Measurements from ENCODE around the gene SPSB1. TPM values are rescaled to one million over a fixed set of nuclear protein-coding genes. Genes with fewer than 3 reads are reported as not detected.

Gene SPSB1
- total and polyA plus RNA-seq, 2 experiments from 2014 or later: 2.4 to 6.8 TPM

DNA sequence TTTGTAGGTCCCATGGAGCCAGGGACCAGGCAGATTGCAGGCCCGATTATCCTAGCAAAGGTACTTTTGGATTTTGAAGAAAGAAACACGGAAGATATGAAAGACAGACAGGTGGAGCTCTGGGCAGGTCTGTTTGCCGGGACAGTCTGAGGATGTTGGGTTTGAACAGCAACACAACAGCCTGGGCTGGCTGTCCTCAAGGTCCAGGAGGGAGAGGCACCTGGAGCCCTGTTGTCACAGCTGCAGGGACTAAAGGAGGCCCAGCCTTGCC is 43.5 kb upstream of the SPSB1 start:
- no peaks in the 10 kb centered on the region for H3K36me3 ChIP-seq (ENCODE audit: insufficient read depth)
- H3K9me3 Mint-ChIP-seq: no peaks in the 10 kb centered on the region
- H3K9me2 ChIP-seq (ENCODE audit: insufficient read depth): no peaks in the 10 kb centered on the region
- no peak overlapping the region for H3K27ac ChIP-seq (ENCODE audit: low read depth)
- TF ChIP-seq EZH2 (IDR thresholded peaks at IDR 0.05; ENCODE audit: low read depth, unreplicated experiment) (no peak), REST (IDR thresholded peaks at IDR 0.05; ENCODE audit: unreplicated experiment) (no peak), EZH2phosphoT487 (IDR thresholded peaks at IDR 0.05; ENCODE audit: unreplicated experiment) (no peak), STAT1 (IDR thresholded peaks at IDR 0.05; ENCODE audit: unreplicated experiment) (no peak), CREB1 (CRISPR knock-in tag; IDR thresholded peaks at IDR 0.05; ENCODE audit: low read depth) (no peak), POLR2AphosphoS5 (IDR thresholded peaks at IDR 0.05; ENCODE audit: low read depth) (no peak), ZNF331 (CRISPR knock-in tag; IDR thresholded peaks at IDR 0.05; ENCODE audit: low read depth) (no peak), ZNF462 (CRISPR knock-in tag; IDR thresholded peaks at IDR 0.05) (no peak), JUNB (IDR thresholded peaks at IDR 0.05; ENCODE audit: unreplicated experiment) (no peak), NANOG (IDR thresholded peaks at IDR 0.05; ENCODE audit: borderline replicate concordance) (no peak), ZNF114 (CRISPR knock-in tag; IDR thresholded peaks at IDR 0.05) (no peak)
- TF ChIP-seq, protein P1, sequence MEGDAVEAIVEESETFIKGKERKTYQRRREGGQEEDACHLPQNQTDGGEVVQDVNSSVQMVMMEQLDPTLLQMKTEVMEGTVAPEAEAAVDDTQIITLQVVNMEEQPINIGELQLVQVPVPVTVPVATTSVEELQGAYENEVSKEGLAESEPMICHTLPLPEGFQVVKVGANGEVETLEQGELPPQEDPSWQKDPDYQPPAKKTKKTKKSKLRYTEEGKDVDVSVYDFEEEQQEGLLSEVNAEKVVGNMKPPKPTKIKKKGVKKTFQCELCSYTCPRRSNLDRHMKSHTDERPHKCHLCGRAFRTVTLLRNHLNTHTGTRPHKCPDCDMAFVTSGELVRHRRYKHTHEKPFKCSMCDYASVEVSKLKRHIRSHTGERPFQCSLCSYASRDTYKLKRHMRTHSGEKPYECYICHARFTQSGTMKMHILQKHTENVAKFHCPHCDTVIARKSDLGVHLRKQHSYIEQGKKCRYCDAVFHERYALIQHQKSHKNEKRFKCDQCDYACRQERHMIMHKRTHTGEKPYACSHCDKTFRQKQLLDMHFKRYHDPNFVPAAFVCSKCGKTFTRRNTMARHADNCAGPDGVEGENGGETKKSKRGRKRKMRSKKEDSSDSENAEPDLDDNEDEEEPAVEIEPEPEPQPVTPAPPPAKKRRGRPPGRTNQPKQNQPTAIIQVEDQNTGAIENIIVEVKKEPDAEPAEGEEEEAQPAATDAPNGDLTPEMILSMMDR (conservative IDR thresholded peaks at IDR 0.05; ENCODE audit: low read depth in 2 of 2): no peak
- TF ChIP-seq, protein P2, sequence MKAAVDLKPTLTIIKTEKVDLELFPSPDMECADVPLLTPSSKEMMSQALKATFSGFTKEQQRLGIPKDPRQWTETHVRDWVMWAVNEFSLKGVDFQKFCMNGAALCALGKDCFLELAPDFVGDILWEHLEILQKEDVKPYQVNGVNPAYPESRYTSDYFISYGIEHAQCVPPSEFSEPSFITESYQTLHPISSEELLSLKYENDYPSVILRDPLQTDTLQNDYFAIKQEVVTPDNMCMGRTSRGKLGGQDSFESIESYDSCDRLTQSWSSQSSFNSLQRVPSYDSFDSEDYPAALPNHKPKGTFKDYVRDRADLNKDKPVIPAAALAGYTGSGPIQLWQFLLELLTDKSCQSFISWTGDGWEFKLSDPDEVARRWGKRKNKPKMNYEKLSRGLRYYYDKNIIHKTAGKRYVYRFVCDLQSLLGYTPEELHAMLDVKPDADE (IDR thresholded peaks at IDR 0.05): no peak
- no peaks in the 10 kb centered on the region for H3K27me3 ChIP-seq (ENCODE audit: insufficient read depth)
- H3K4me3 ChIP-seq: no peak overlapping the region
- no peak overlapping the region for H3K4me2 ChIP-seq
- peaks cover 53% of the 10 kb centered on the region for H3K4me1 Mint-ChIP-seq
- peaks cover 29% of the 10 kb centered on the region for H3K4me1 ChIP-seq (ENCODE audit: insufficient read depth)
- no peaks in the 10 kb centered on the region for H3K79me2 ChIP-seq (replicated peaks; ENCODE audit: insufficient read depth)
- ATAC-seq: no peak
- H3K27me3 Mint-ChIP-seq (ENCODE audit: insufficient read depth, low read depth, poor library complexity): peaks cover 18% of the 10 kb centered on the region
- no peak for DNase-seq (ENCODE audit: low spot score)
- H4K20me1 ChIP-seq (replicated peaks; ENCODE audit: insufficient read depth): no peaks in the 10 kb centered on the region
- no peak overlapping the region for H2AFZ ChIP-seq
- no peak overlapping the region for H3K27ac Mint-ChIP-seq
- H3K36me3 Mint-ChIP-seq (ENCODE audit: low read depth): no peaks in the 10 kb centered on the region; the same call in 2 of the 3 replicates
- no peaks in the 10 kb centered on the region for H3F3A ChIP-seq (replicated peaks; ENCODE audit: low read depth)
- no peak overlapping the region for H3K4me3 Mint-ChIP-seq

Measured in GM23338 (cell line).